CD1c-positive myeloid dendritic cell (primary cell): ENCODE measurements around the gene SERINC2.

Experiments used
- DNase-seq: peaks from one replicate; pipeline ENCODE4 v3.0.0-alpha.2; 2016; ENCODE audit errors: extremely low spot score

The SERINC2 gene

GRCh38 chr1:31412732-31413404 lies at the start of gene SERINC2:
Gene SERINC2 (plus strand): TSS chr1:31413213. CDS start chr1:31413266, 53 bp downstream.
- DNase-seq, result peak; percentile 41

- DNase-seq, result no peak
Observed at GRCh38 chr1:31364561-31365250, 48.3 kb upstream of the SERINC2 start.

- no peak for DNase-seq
Observed at GRCh38 chr1:31366796-31367195, 46.2 kb upstream of the SERINC2 start.

- no peak for DNase-seq
Observed at GRCh38 chr1:31368611-31369107, 44.4 kb upstream of the SERINC2 start.

GRCh38 chr1:31370021-31370420 lies 43.0 kb upstream of the SERINC2 start:
- DNase-seq, result no peak

GRCh38 chr1:31370565-31370964 lies 42.4 kb upstream of the SERINC2 start:
- DNase-seq, result no peak

GRCh38 chr1:31371121-31371959 lies 41.7 kb upstream of the SERINC2 start:
- DNase-seq, result peak; percentile 82

GRCh38 chr1:31372051-31372450 lies 41.0 kb upstream of the SERINC2 start:
- DNase-seq, result no peak

GRCh38 chr1:31372751-31373055 lies 40.3 kb upstream of the SERINC2 start:
- DNase-seq, result no peak

GRCh38 chr1:31373056-31373896 lies 39.7 kb upstream of the SERINC2 start, which contains the start of gene FABP3:
Gene FABP3 (minus strand): TSS chr1:31373076. CDS start chr1:31373014, 62 bp downstream.
- peak; percentile 78 for DNase-seq

GRCh38 chr1:31373897-31374486 lies 39.0 kb upstream of the SERINC2 start:
- no peak for DNase-seq

- no peak for DNase-seq
Observed at GRCh38 chr1:31374511-31375196, 38.4 kb upstream of the SERINC2 start.

- DNase-seq, result no peak
Observed at GRCh38 chr1:31376375-31377134, 36.5 kb upstream of the SERINC2 start.

GRCh38 chr1:31377364-31377863 lies 35.6 kb upstream of the SERINC2 start:
- DNase-seq, result no peak

- DNase-seq, result no peak
Observed at GRCh38 chr1:31378001-31378400, 35.0 kb upstream of the SERINC2 start.

- DNase-seq, result no peak
Observed at GRCh38 chr1:31380181-31380580, 32.8 kb upstream of the SERINC2 start.

- DNase-seq, result no peak
Observed at GRCh38 chr1:31381394-31382294, 31.4 kb upstream of the SERINC2 start.

- DNase-seq, result no peak
Observed at GRCh38 chr1:31382379-31382989, 30.5 kb upstream of the SERINC2 start.
